Measurements from ENCODE around the gene ZNG1C.
"Not testable (repeated sequence)": the region's sequence is repeated elsewhere in the genome, so short reads cannot be mapped to it uniquely, and the experiment has no call there.

- TF ChIP-seq CTCF, POLR2A (IDR thresholded peaks at IDR 0.05): not testable (repeated sequence)
These were observed 76.4 kb downstream of the ZNG1C start for GRCh38 chr9:68318209-68318608.
